Esophagus (tissue), 2 donors: ENCODE data around the gene XIAP. TPM values are rescaled to one million over a fixed set of nuclear protein-coding genes. Genes with fewer than 3 reads are reported as not detected.
"Not testable (repeated sequence)": the region's sequence is repeated elsewhere in the genome, so short reads cannot be mapped to it uniquely, and the experiment has no call there.

Experiments used
- H3K27ac ChIP-seq, 2 donors: one replicate each; pipeline ENCODE4 v1.5.1; 2013; ENCODE audit warnings: low read depth in 2 of 2, mild to moderate bottlenecking in 2 of 2, inconsistent platforms in 1 of 2, low read length in 1 of 2, moderate library complexity in 1 of 2
- H3K27me3 ChIP-seq, 2 donors: one replicate each; pipeline ENCODE4 v1.6.1; 2013; ENCODE audit warnings: low read length in 2 of 2, control low read depth in 1 of 2, mild to moderate bottlenecking in 1 of 2; ENCODE audit not compliant: insufficient read depth in 2 of 2, control insufficient read depth in 1 of 2
- H3K36me3 ChIP-seq, 2 donors: one replicate each; pipeline ENCODE4 v1.6.1; 2013; ENCODE audit warnings: low read length in 1 of 2; ENCODE audit not compliant: control insufficient read depth in 2 of 2, insufficient read depth in 2 of 2
- H3K4me1 ChIP-seq, 2 donors: one replicate each; pipeline ENCODE4 v1.6.1; 2013; ENCODE audit warnings: low read length in 1 of 2; ENCODE audit not compliant: control insufficient read depth in 2 of 2, insufficient read depth in 2 of 2
- H3K4me3 ChIP-seq, 2 donors: one replicate each; pipeline ENCODE4 v1.5.1; 2013; ENCODE audit warnings: low read length in 2 of 2, mild to moderate bottlenecking in 2 of 2, low read depth in 1 of 2, moderate library complexity in 1 of 2
- H3K9me3 ChIP-seq, 2 donors: one replicate each; pipeline ENCODE4 v1.6.1; 2013; ENCODE audit warnings: mild to moderate bottlenecking in 2 of 2, low read depth in 1 of 2, low read length in 1 of 2, moderate library complexity in 1 of 2; ENCODE audit not compliant: control insufficient read depth in 2 of 2, insufficient read depth in 1 of 2
- WGBS, 2 donors: extraction: QIAGEN DNeasy Blood & Tissue Kit; methylation state at CpG; one replicate each; pipeline ENCODE4 v1.1.7; 2013; 5-methylcytosine and 5-hydroxymethylcytosine counted together
- polyA plus RNA-seq, 2 donors: library from polyadenylated mRNA; stranded (reverse); fragments of 200-250 nt; gene quantifications; one replicate each; pipeline ENCODE4 v1.2.3, GENCODE V29; 2013
- donor health status: healthy with polysubstance abuse.
- donor health status: Bipolar disorder and iron deficiency.

Gene XIAP
- polyA plus RNA-seq, 2 donors = 8.0 to 8.7 TPM

- 38 to 66% methylated on average over 6 of the region's 6 CpGs for WGBS, 2 donors
- H3K27ac ChIP-seq = no peak overlapping the region
Observed at GRCh38 chrX:123835661-123836371, 24.0 kb upstream of the XIAP start.

GRCh38 chrX:123845129-123845528 is 14.7 kb upstream of the XIAP start:
- not testable (repeated sequence) for H3K9me3 ChIP-seq, H3K36me3 ChIP-seq, H3K27me3 ChIP-seq, H3K4me1 ChIP-seq, H3K27ac ChIP-seq, H3K4me3 ChIP-seq
- 82 to 84% methylated on average over 4 of the region's 4 CpGs for WGBS, 2 donors

More at GRCh38 chrX:123835661-123836371, 24.0 kb upstream of the XIAP start:
- Histone ChIP-seq H3K4me3 (no peak overlapping the region), H3K9me3 (no peaks in the 10 kb centered on the region), H3K36me3 (no peaks in the 10 kb centered on the region), H3K4me1 (no peaks in the 10 kb centered on the region), H3K27me3 (no peaks in the 10 kb centered on the region)

GRCh38 chrX:123846577-123847038 is 13.2 kb upstream of the XIAP start:
- Histone ChIP-seq H3K9me3 (no peaks in the 10 kb centered on the region), H3K4me3 (no peak overlapping the region), H3K4me1 (no peaks in the 10 kb centered on the region), H3K27me3 (no peaks in the 10 kb centered on the region), H3K27ac (no peak overlapping the region), H3K36me3 (no peaks in the 10 kb centered on the region)
- 89 to 94% methylated on average over 7 of the region's 7 CpGs for WGBS, 2 donors

- Histone ChIP-seq H3K27me3 (no peaks in the 10 kb centered on the region), H3K4me1 (no peaks in the 10 kb centered on the region), H3K4me3 (no peak overlapping the region), H3K9me3 (no peaks in the 10 kb centered on the region), H3K36me3 (no peaks in the 10 kb centered on the region), H3K27ac (no peak overlapping the region)
- 67 to 87% methylated on average over 2 of the region's 2 CpGs for WGBS, 2 donors
Observed at GRCh38 chrX:123847056-123847455, 12.8 kb upstream of the XIAP start.

GRCh38 chrX:123849096-123849495 is 10.8 kb upstream of the XIAP start:
- no peaks in the 10 kb centered on the region for H3K4me1 ChIP-seq
- no peaks in the 10 kb centered on the region for H3K27me3 ChIP-seq
- no peaks in the 10 kb centered on the region for H3K9me3 ChIP-seq
- H3K36me3 ChIP-seq = no peaks in the 10 kb centered on the region
- no peak overlapping the region for H3K27ac ChIP-seq
- 87 to 92% methylated on average over 12 of the region's 12 CpGs for WGBS, 2 donors
- no peak overlapping the region for H3K4me3 ChIP-seq

- H3K27ac ChIP-seq = peak overlapping the region in 1 of 2 donors; percentile 31
- not testable (repeated sequence) for H3K4me3 ChIP-seq, H3K27me3 ChIP-seq, H3K36me3 ChIP-seq, H3K4me1 ChIP-seq, H3K9me3 ChIP-seq
- WGBS, 2 donors = 65 to 68% methylated on average over 9 of the region's 9 CpGs
Observed at GRCh38 chrX:123849906-123850305, 9.9 kb upstream of the XIAP start.

- H3K36me3 ChIP-seq = no peaks in the 10 kb centered on the region
- H3K4me1 ChIP-seq = no peaks in the 10 kb centered on the region
- H3K27ac ChIP-seq = no peak overlapping the region
- no peaks in the 10 kb centered on the region for H3K27me3 ChIP-seq
- no peaks in the 10 kb centered on the region for H3K9me3 ChIP-seq
- no peak overlapping the region for H3K4me3 ChIP-seq
- WGBS, 2 donors = 65 to 76% methylated on average over 1 of the region's 1 CpG
Observed at GRCh38 chrX:123851079-123851478, 8.8 kb upstream of the XIAP start.

- 34 to 73% methylated on average over 2 of the region's 2 CpGs for WGBS, 2 donors
- no peaks in the 10 kb centered on the region for H3K9me3 ChIP-seq
- no peaks in the 10 kb centered on the region for H3K27me3 ChIP-seq
- no peak overlapping the region for H3K4me3 ChIP-seq
- H3K27ac ChIP-seq = no peak overlapping the region
- H3K4me1 ChIP-seq = no peaks in the 10 kb centered on the region
- H3K36me3 ChIP-seq = no peaks in the 10 kb centered on the region
Observed at GRCh38 chrX:123854329-123854728, 5.5 kb upstream of the XIAP start.

GRCh38 chrX:123859409-123859845 is 426 bp upstream of the XIAP start:
- WGBS, 2 donors = 1 to 18% methylated on average over 14 to 15 of the region's 15 CpGs
- Histone ChIP-seq H3K9me3 (peaks cover 0 to 2% of the 10 kb centered on the region in 2 donors), H3K4me1 (no peaks in the 10 kb centered on the region), H3K4me3 (peak overlapping the region; percentile 48 to 82), H3K36me3 (no peaks in the 10 kb centered on the region), H3K27me3 (no peaks in the 10 kb centered on the region), H3K27ac (peak overlapping the region; percentile 85 to 99)

GRCh38 chrX:123860983-123861382 is 1.1 kb downstream of the XIAP start:
- peak overlapping the region in 1 of 2 donors; percentile 70 for H3K27ac ChIP-seq
- H3K4me1 ChIP-seq = no peaks in the 10 kb centered on the region
- WGBS, 2 donors = 1 to 32% methylated on average over 4 of the region's 4 CpGs
- H3K27me3 ChIP-seq = no peaks in the 10 kb centered on the region
- H3K36me3 ChIP-seq = no peaks in the 10 kb centered on the region
- peak overlapping the region in 1 of 2 donors; percentile 48 for H3K4me3 ChIP-seq
- peaks cover 0 to 2% of the 10 kb centered on the region in 2 donors for H3K9me3 ChIP-seq
